HG02588 (cell line): Measurements from ENCODE around the gene DRD4.

Experiments used
- ATAC-seq: cut with Tn5 transposase; IDR thresholded peaks from one replicate; pipeline ENCODE4 v1.9.1; 2021; ENCODE audit warnings: mild to moderate bottlenecking, moderate library complexity; ENCODE audit not compliant: unreplicated experiment

Gene DRD4

GRCh38 chr11:620935-621814 lies 15.9 kb upstream of the DRD4 start:
- ATAC-seq = no peak

GRCh38 chr11:621838-622237 lies 15.2 kb upstream of the DRD4 start:
- ATAC-seq = no peak

- no peak for ATAC-seq
Measured at GRCh38 chr11:623349-623869, 13.7 kb upstream of the DRD4 start.

GRCh38 chr11:623999-624704 lies 12.9 kb upstream of the DRD4 start:
- no peak for ATAC-seq

- no peak for ATAC-seq
Measured at GRCh38 chr11:624705-625635, 12.1 kb upstream of the DRD4 start, which contains the start of gene CDHR5. Gene CDHR5, minus strand, starts transcription at chr11:624955. Its CDS starts 53 bp downstream, at chr11:624902.

GRCh38 chr11:625636-626268 lies 11.3 kb upstream of the DRD4 start:
- ATAC-seq = no peak

GRCh38 chr11:626475-627307 lies 10.4 kb upstream of the DRD4 start, which contains the start of gene SCT:
Gene SCT, minus strand, starts transcription at chr11:627181. Its CDS starts 38 bp downstream, at chr11:627143.
- no peak for ATAC-seq

GRCh38 chr11:627308-627576 lies 9.8 kb upstream of the DRD4 start:
- ATAC-seq = no peak

- ATAC-seq = no peak
Measured at GRCh38 chr11:628056-628455, 9.0 kb upstream of the DRD4 start.

GRCh38 chr11:629237-629583 lies 7.9 kb upstream of the DRD4 start:
- ATAC-seq = no peak

- ATAC-seq = no peak
Measured at GRCh38 chr11:630871-631270, 6.2 kb upstream of the DRD4 start.

GRCh38 chr11:635945-636510 lies 1.0 kb upstream of the DRD4 start:
- ATAC-seq = no peak

GRCh38 chr11:637333-637592 lies 194 bp downstream of the DRD4 start:
- ATAC-seq = no peak

- ATAC-seq = no peak
Measured at GRCh38 chr11:637593-638521, 788 bp downstream of the DRD4 start.

- ATAC-seq = no peak
Measured at GRCh38 chr11:638631-639331, 1.7 kb downstream of the DRD4 start.

- ATAC-seq = no peak
Measured at GRCh38 chr11:639332-639955, 2.4 kb downstream of the DRD4 start.

GRCh38 chr11:640021-640706 lies 3.1 kb downstream of the DRD4 start:
- ATAC-seq = no peak
